Activated naive CD8-positive, alpha-beta T cell treated with anti-CD3 and anti-CD28 coated beads, Interleukin-2, amount 50 U/mL, for 24 hours (primary cell): Measurements from ENCODE around the gene USP12.

Source experiments
- ATAC-seq: fragments of 150-1000 bp; cut with Tn5 transposase; one replicate; pipeline ENCODE4 v1.10.0; 2021
- DNase-seq: peaks from one replicate; pipeline ENCODE4 v3.0.0; 2021
- H3K27ac Mint-ChIP-seq: one replicate; pipeline ENCODE4 v1.8.0; 2021; ENCODE audit warnings: mild to moderate bottlenecking, mixed read lengths
- H3K27me3 Mint-ChIP-seq: one replicate; pipeline ENCODE4 v1.8.0; 2021; ENCODE audit warnings: mixed read lengths
- H3K36me3 Mint-ChIP-seq: one replicate; pipeline ENCODE4 v1.8.0; 2021; ENCODE audit warnings: low read depth, mixed read lengths
- H3K4me1 Mint-ChIP-seq: one replicate; pipeline ENCODE4 v1.8.0; 2021; ENCODE audit warnings: mixed read lengths
- H3K4me3 Mint-ChIP-seq: one replicate; pipeline ENCODE4 v1.8.0; 2021; ENCODE audit warnings: mild to moderate bottlenecking, moderate library complexity, mixed read lengths
- H3K9me3 Mint-ChIP-seq: one replicate; pipeline ENCODE4 v1.8.0; 2021; ENCODE audit warnings: mixed read lengths

USP12 gene

GRCh38 chr13:27110056-27110746, 61.4 kb downstream of the USP12 start:
- Mint-ChIP-seq H3K4me1 (peaks cover 36% of the 10 kb centered on the region), H3K36me3 (peaks cover 32% of the 10 kb centered on the region)

GRCh38 chr13:27106144-27106543, 65.5 kb downstream of the USP12 start:
- ATAC-seq (no peak), DNase-seq (no peak)
- no peaks in the 10 kb centered on the region for H3K27me3 Mint-ChIP-seq
- H3K27ac Mint-ChIP-seq = no peak overlapping the region
- H3K4me3 Mint-ChIP-seq = no peak overlapping the region
- H3K36me3 Mint-ChIP-seq = peaks cover 51% of the 10 kb centered on the region
- H3K4me1 Mint-ChIP-seq = peaks cover 26% of the 10 kb centered on the region
- H3K9me3 Mint-ChIP-seq = no peaks in the 10 kb centered on the region

More at GRCh38 chr13:27110056-27110746, 61.4 kb downstream of the USP12 start:
- H3K27ac Mint-ChIP-seq = no peak overlapping the region
- DNase-seq = no peak
- H3K4me3 Mint-ChIP-seq = no peak overlapping the region
- no peaks in the 10 kb centered on the region for H3K27me3 Mint-ChIP-seq
- no peak for ATAC-seq
- no peaks in the 10 kb centered on the region for H3K9me3 Mint-ChIP-seq

GRCh38 chr13:27104606-27105005, 67.0 kb downstream of the USP12 start:
- no peaks in the 10 kb centered on the region for H3K27me3 Mint-ChIP-seq
- H3K9me3 Mint-ChIP-seq = no peaks in the 10 kb centered on the region
- DNase-seq = no peak
- ATAC-seq = no peak
- no peak overlapping the region for H3K27ac Mint-ChIP-seq
- no peak overlapping the region for H3K4me3 Mint-ChIP-seq
- peaks cover 25% of the 10 kb centered on the region for H3K4me1 Mint-ChIP-seq
- H3K36me3 Mint-ChIP-seq = peaks cover 54% of the 10 kb centered on the region

GRCh38 chr13:27101847-27102246, 69.8 kb downstream of the USP12 start:
- H3K27ac Mint-ChIP-seq = no peak overlapping the region
- H3K4me1 Mint-ChIP-seq = peaks cover 39% of the 10 kb centered on the region
- H3K9me3 Mint-ChIP-seq = no peaks in the 10 kb centered on the region
- H3K4me3 Mint-ChIP-seq = no peak overlapping the region
- DNase-seq (no peak), ATAC-seq (no peak)
- H3K27me3 Mint-ChIP-seq = no peaks in the 10 kb centered on the region
- peaks cover 53% of the 10 kb centered on the region for H3K36me3 Mint-ChIP-seq

- no peak overlapping the region for H3K4me3 Mint-ChIP-seq
- DNase-seq = no peak
- peaks cover 36% of the 10 kb centered on the region for H3K4me1 Mint-ChIP-seq
- H3K27me3 Mint-ChIP-seq = no peaks in the 10 kb centered on the region
- H3K27ac Mint-ChIP-seq = no peak overlapping the region
- peaks cover 54% of the 10 kb centered on the region for H3K36me3 Mint-ChIP-seq
- H3K9me3 Mint-ChIP-seq = no peaks in the 10 kb centered on the region
- no peak for ATAC-seq
These were observed 70.3 kb downstream of the USP12 start for GRCh38 chr13:27101289-27101688.

GRCh38 chr13:27097691-27098090, 73.9 kb downstream of the USP12 start:
- Mint-ChIP-seq H3K36me3 (peaks cover 55% of the 10 kb centered on the region), H3K9me3 (no peaks in the 10 kb centered on the region), H3K4me3 (no peak overlapping the region), H3K27ac (no peak overlapping the region), H3K4me1 (peaks cover 32% of the 10 kb centered on the region), H3K27me3 (no peaks in the 10 kb centered on the region)
- ATAC-seq = no peak
- DNase-seq = no peak

- peaks cover 7% of the 10 kb centered on the region for H3K4me1 Mint-ChIP-seq
- no peak overlapping the region for H3K4me3 Mint-ChIP-seq
- DNase-seq = no peak
- peaks cover 72% of the 10 kb centered on the region for H3K36me3 Mint-ChIP-seq
- no peaks in the 10 kb centered on the region for H3K9me3 Mint-ChIP-seq
- no peak for ATAC-seq
- no peaks in the 10 kb centered on the region for H3K27me3 Mint-ChIP-seq
- no peak overlapping the region for H3K27ac Mint-ChIP-seq
These were observed 80.2 kb downstream of the USP12 start for GRCh38 chr13:27091451-27091850.

- H3K27ac Mint-ChIP-seq = no peak overlapping the region
- no peak for ATAC-seq
- no peaks in the 10 kb centered on the region for H3K27me3 Mint-ChIP-seq
- H3K4me3 Mint-ChIP-seq = no peak overlapping the region
- no peak for DNase-seq
- H3K9me3 Mint-ChIP-seq = no peaks in the 10 kb centered on the region
- peaks cover 7% of the 10 kb centered on the region for H3K4me1 Mint-ChIP-seq
- H3K36me3 Mint-ChIP-seq = peaks cover 63% of the 10 kb centered on the region
These were observed 83.0 kb downstream of the USP12 start for GRCh38 chr13:27088619-27089018.

- peaks cover 59% of the 10 kb centered on the region for H3K36me3 Mint-ChIP-seq
These were observed 84.9 kb downstream of the USP12 start for GRCh38 chr13:27086599-27087265.

GRCh38 chr13:27083183-27083582, 88.4 kb downstream of the USP12 start:
- no peak for DNase-seq
- Mint-ChIP-seq H3K27me3 (no peaks in the 10 kb centered on the region), H3K36me3 (peaks cover 55% of the 10 kb centered on the region), H3K4me1 (peaks cover 16% of the 10 kb centered on the region), H3K4me3 (no peak overlapping the region), H3K9me3 (no peaks in the 10 kb centered on the region), H3K27ac (no peak overlapping the region)
- no peak for ATAC-seq

More at GRCh38 chr13:27086599-27087265, 84.9 kb downstream of the USP12 start:
- H3K27me3 Mint-ChIP-seq = no peaks in the 10 kb centered on the region
- no peaks in the 10 kb centered on the region for H3K9me3 Mint-ChIP-seq
- DNase-seq (no peak), ATAC-seq (peak; percentile 49)
- peaks cover 9% of the 10 kb centered on the region for H3K4me1 Mint-ChIP-seq
- peak overlapping the region; percentile 3 for H3K27ac Mint-ChIP-seq
- H3K4me3 Mint-ChIP-seq = no peak overlapping the region

GRCh38 chr13:27081893-27082679, 89.5 kb downstream of the USP12 start:
- Mint-ChIP-seq H3K4me3 (no peak overlapping the region), H3K36me3 (peaks cover 53% of the 10 kb centered on the region), H3K27ac (peak overlapping the region; percentile 26), H3K9me3 (no peaks in the 10 kb centered on the region), H3K27me3 (no peaks in the 10 kb centered on the region), H3K4me1 (peaks cover 18% of the 10 kb centered on the region)
- DNase-seq (no peak), ATAC-seq (no peak)

- Mint-ChIP-seq H3K4me1 (peaks cover 13% of the 10 kb centered on the region), H3K4me3 (no peak overlapping the region), H3K9me3 (no peaks in the 10 kb centered on the region), H3K27ac (no peak overlapping the region), H3K36me3 (peaks cover 48% of the 10 kb centered on the region), H3K27me3 (no peaks in the 10 kb centered on the region)
- ATAC-seq (no peak), DNase-seq (no peak)
These were observed 91.3 kb downstream of the USP12 start for GRCh38 chr13:27080018-27080948.

GRCh38 chr13:27079421-27079958, 92.1 kb downstream of the USP12 start:
- no peak for ATAC-seq
- Mint-ChIP-seq H3K36me3 (peaks cover 49% of the 10 kb centered on the region), H3K27ac (no peak overlapping the region), H3K9me3 (no peaks in the 10 kb centered on the region), H3K4me1 (peaks cover 13% of the 10 kb centered on the region), H3K4me3 (no peak overlapping the region), H3K27me3 (no peaks in the 10 kb centered on the region)
- DNase-seq = no peak

GRCh38 chr13:27077451-27077850, 94.2 kb downstream of the USP12 start:
- ATAC-seq (no peak), DNase-seq (no peak)
- Mint-ChIP-seq H3K27me3 (no peaks in the 10 kb centered on the region), H3K4me3 (no peak overlapping the region), H3K9me3 (no peaks in the 10 kb centered on the region), H3K36me3 (peaks cover 54% of the 10 kb centered on the region), H3K27ac (no peak overlapping the region), H3K4me1 (peaks cover 11% of the 10 kb centered on the region)
